Mesenchymal stem cell (in vitro differentiated cells and primary cell): Measurements from ENCODE around the gene FMN1. TPM values are rescaled to one million over a fixed set of nuclear protein-coding genes. Genes with fewer than 3 reads are reported as not detected.
A peak's percentile ranks its signal among the peaks of the same experiment; 100 is the strongest.

ENCODE experiments used
- DNase-seq: peaks from one replicate; pipeline ENCODE4 v3.0.0-alpha.2; 2013
- H2AFZ ChIP-seq: one replicate; pipeline ENCODE4 v1.6.1; 2013; ENCODE audit warnings: low read depth, mild to moderate bottlenecking, control low read depth, inconsistent platforms, low read length, moderate library complexity
- H2AK5ac ChIP-seq: 2 replicates; pipeline ENCODE4 v1.6.1; 2013; ENCODE audit warnings: low read length, moderate library complexity, mild to moderate bottlenecking, inconsistent platforms; ENCODE audit not compliant: severe bottlenecking
- H2BK120ac ChIP-seq: one replicate; pipeline ENCODE4 v1.6.1; 2013; ENCODE audit warnings: low read depth, mild to moderate bottlenecking, inconsistent platforms, low read length, moderate library complexity
- H2BK12ac ChIP-seq, 2 experiments: one replicate each; pipeline ENCODE4 v1.6.1; 2013; ENCODE audit warnings: inconsistent platforms in 2 of 2, low read length in 2 of 2, mild to moderate bottlenecking in 2 of 2, moderate library complexity in 2 of 2, control low read depth in 1 of 2
- H2BK15ac ChIP-seq: one replicate; pipeline ENCODE4 v1.6.1; 2013; ENCODE audit warnings: mild to moderate bottlenecking, low read depth, inconsistent platforms; ENCODE audit not compliant: poor library complexity, severe bottlenecking
- H2BK5ac ChIP-seq: 2 replicates; pipeline ENCODE4 v1.6.1; 2013; ENCODE audit warnings: low read depth, mild to moderate bottlenecking, low read length, control low read depth, inconsistent platforms; ENCODE audit not compliant: poor library complexity, severe bottlenecking
- H3K14ac ChIP-seq, 2 experiments: one replicate each; pipeline ENCODE4 v1.6.1; 2013; ENCODE audit warnings: inconsistent platforms in 2 of 2, low read length in 2 of 2, control low read depth in 1 of 2, mild to moderate bottlenecking in 1 of 2, moderate library complexity in 1 of 2
- H3K18ac ChIP-seq, 2 experiments: one replicate each; pipeline ENCODE4 v1.6.1; 2013; ENCODE audit warnings: inconsistent platforms in 2 of 2, low read length in 2 of 2, control low read depth in 1 of 2, low read depth in 1 of 2, mild to moderate bottlenecking in 1 of 2
- H3K23ac ChIP-seq, 2 experiments: one replicate each; pipeline ENCODE4 v1.6.1; 2013; ENCODE audit warnings: inconsistent platforms in 2 of 2, low read length in 2 of 2, mild to moderate bottlenecking in 2 of 2, moderate library complexity in 2 of 2, control low read depth in 1 of 2
- H3K27ac ChIP-seq: 2 replicates; pipeline ENCODE4 v1.5.1; 2013; ENCODE audit warnings: mild to moderate bottlenecking, moderate library complexity, low read length, control low read depth, inconsistent platforms; ENCODE audit not compliant: poor library complexity, severe bottlenecking
- H3K27me3 ChIP-seq, 2 experiments: 2 replicates each; pipeline versions ENCODE4 v1.6.1 to v1.7.0; 2013; ENCODE audit warnings: low read length in 2 of 2, mild to moderate bottlenecking in 2 of 2, moderate library complexity in 2 of 2, control low read depth in 1 of 2, inconsistent platforms in 1 of 2; ENCODE audit not compliant: control insufficient read depth in 1 of 2, insufficient read depth in 1 of 2
- H3K36me3 ChIP-seq, 2 experiments: 2 replicates each; pipeline versions ENCODE4 v1.6.1 to v1.7.0; 2013; ENCODE audit warnings: low read length in 2 of 2, control low read depth in 1 of 2, inconsistent platforms in 1 of 2, low read depth in 1 of 2, mild to moderate bottlenecking in 1 of 2; ENCODE audit not compliant: insufficient read depth in 2 of 2, control insufficient read depth in 1 of 2
- H3K4ac ChIP-seq, 2 experiments: one replicate each; pipeline ENCODE4 v1.6.1; 2013; ENCODE audit warnings: inconsistent platforms in 2 of 2, low read length in 2 of 2, mild to moderate bottlenecking in 2 of 2, moderate library complexity in 2 of 2, control low read depth in 1 of 2, low read depth in 1 of 2
- H3K4me1 ChIP-seq: 2 replicates; pipeline ENCODE4 v1.6.1; 2013; ENCODE audit warnings: low read depth, low read length, control low read depth; ENCODE audit not compliant: control insufficient read depth, insufficient read depth
- H3K4me2 ChIP-seq: 2 replicates; pipeline ENCODE4 v1.6.1; 2013; ENCODE audit warnings: low read length, mild to moderate bottlenecking, inconsistent platforms; ENCODE audit not compliant: poor library complexity, severe bottlenecking
- H3K4me3 ChIP-seq, 2 experiments: 2 replicates each; pipeline versions ENCODE4 v1.5.1 to v1.7.0; 2013; ENCODE audit warnings: low read length in 2 of 2, mild to moderate bottlenecking in 2 of 2, control low read depth in 1 of 2, low read depth in 1 of 2; ENCODE audit not compliant: insufficient read depth in 1 of 2
- H3K79me1 ChIP-seq: replicated peaks from 2 replicates; pipeline ENCODE4 v1.6.1; 2013; ENCODE audit warnings: mild to moderate bottlenecking, control low read depth, low read length, inconsistent platforms; ENCODE audit not compliant: poor library complexity, severe bottlenecking
- H3K9ac ChIP-seq: 2 replicates; pipeline ENCODE4 v1.7.0; 2013; ENCODE audit warnings: mild to moderate bottlenecking, low read length, moderate library complexity
- H3K9me3 ChIP-seq: 2 replicates; pipeline ENCODE4 v1.7.0; 2013; ENCODE audit warnings: mild to moderate bottlenecking, low read length; ENCODE audit not compliant: control insufficient read depth
- H4K8ac ChIP-seq: one replicate; pipeline ENCODE4 v1.6.1; 2013; ENCODE audit warnings: inconsistent platforms, mild to moderate bottlenecking, low read length, moderate library complexity
- H4K91ac ChIP-seq: one replicate; pipeline ENCODE4 v1.6.1; 2013; ENCODE audit warnings: mild to moderate bottlenecking, low read length, inconsistent platforms
- WGBS: methylation state at CpG from one replicate; pipeline ENCODE4 v1.1.7; 2013; ENCODE audit warnings: mixed read lengths; 5-methylcytosine and 5-hydroxymethylcytosine counted together
- polyA plus RNA-seq, 2 experiments: library from polyadenylated mRNA; stranded (reverse); fragments of 200-250 nt; gene quantifications; one replicate each; pipeline ENCODE4 v1.2.3, GENCODE V29; 2013

The FMN1 gene
- 0.22 TPM for polyA plus RNA-seq (2013, experiment 1 of 2)
- polyA plus RNA-seq (2013, experiment 2 of 2): 0.33 TPM

GRCh38 chr15:33194704-33195670 is at the start of gene FMN1:
FMN1 (minus strand) TSS chr15:33194714; CDS start chr15:33154914, 39,800 bp downstream.
- Histone ChIP-seq H3K23ac (no peak within 1 kb of the TSS), H3K9ac (peak within 1 kb of the TSS; percentile 76), H2BK12ac (no peak within 1 kb of the TSS), H2AFZ (peak within 1 kb of the TSS; percentile 87), H4K91ac (no peak within 1 kb of the TSS), H2AK5ac (no peak within 1 kb of the TSS), H2BK120ac (no peak within 1 kb of the TSS), H3K4me2 (peak within 1 kb of the TSS; percentile 94), H3K4me3 (peak within 1 kb of the TSS; percentile 67 to 89), H3K36me3 (no peaks in the 10 kb centered on the region), H2BK5ac (no peak within 1 kb of the TSS), H3K4ac (no peak within 1 kb of the TSS), H4K8ac (peak within 1 kb of the TSS; percentile 88), H2BK15ac (no peak within 1 kb of the TSS), H3K79me1 (no peaks in the 10 kb centered on the region), H3K4me1 (peaks cover 7% of the 10 kb centered on the region), H3K27me3 (peaks cover 19 to 48% of the 10 kb centered on the region in 2 experiments), H3K27ac (no peak within 1 kb of the TSS), H3K14ac (no peak within 1 kb of the TSS), H3K9me3 (no peaks in the 10 kb centered on the region), H3K18ac (peak within 1 kb of the TSS in 1 of 2 experiments; percentile 37)
- DNase-seq: peak; percentile 93
- 8% methylated on average over 46 of the region's 46 CpGs for WGBS

GRCh38 chr15:33243869-33244268 is 49.4 kb upstream of the FMN1 start:
- Histone ChIP-seq H3K23ac (no peak overlapping the region), H2BK15ac (no peak overlapping the region), H3K27me3 (peaks cover 0 to 11% of the 10 kb centered on the region in 2 experiments), H2BK120ac (no peak overlapping the region), H3K36me3 (no peaks in the 10 kb centered on the region), H3K4me3 (no peak overlapping the region), H2BK12ac (no peak overlapping the region), H3K9ac (no peak overlapping the region), H4K8ac (no peak overlapping the region), H3K9me3 (no peaks in the 10 kb centered on the region), H2BK5ac (no peak overlapping the region), H3K14ac (no peak overlapping the region), H2AK5ac (no peak overlapping the region), H2AFZ (no peak overlapping the region), H3K4me1 (peaks cover 9% of the 10 kb centered on the region), H3K79me1 (no peaks in the 10 kb centered on the region), H4K91ac (no peak overlapping the region), H3K18ac (no peak overlapping the region), H3K27ac (no peak overlapping the region), H3K4me2 (no peak overlapping the region), H3K4ac (no peak overlapping the region)
- 56% methylated on average over 1 of the region's 1 CpG for WGBS
- DNase-seq: peak; percentile 86

- Histone ChIP-seq H2BK120ac (no peak overlapping the region), H3K14ac (no peak overlapping the region), H2BK5ac (no peak overlapping the region), H2BK12ac (no peak overlapping the region), H3K4ac (no peak overlapping the region), H4K91ac (no peak overlapping the region), H3K4me2 (no peak overlapping the region), H4K8ac (no peak overlapping the region), H3K36me3 (no peaks in the 10 kb centered on the region), H3K18ac (no peak overlapping the region), H2AK5ac (no peak overlapping the region), H3K9me3 (no peaks in the 10 kb centered on the region), H2BK15ac (no peak overlapping the region), H3K9ac (peak overlapping the region; percentile 20), H2AFZ (no peak overlapping the region), H3K27ac (no peak overlapping the region), H3K27me3 (peaks cover 0 to 11% of the 10 kb centered on the region in 2 experiments), H3K79me1 (no peaks in the 10 kb centered on the region), H3K4me1 (peaks cover 9% of the 10 kb centered on the region), H3K23ac (no peak overlapping the region), H3K4me3 (no peak overlapping the region)
- WGBS: 90% methylated on average over 2 of the region's 2 CpGs
- DNase-seq: peak; percentile 64
These were observed 48.9 kb upstream of the FMN1 start for GRCh38 chr15:33243393-33243792.

- Histone ChIP-seq H3K4me2 (no peak overlapping the region), H3K9me3 (no peaks in the 10 kb centered on the region), H2AK5ac (peak overlapping the region; percentile 44), H3K14ac (no peak overlapping the region), H2BK5ac (no peak overlapping the region), H3K23ac (no peak overlapping the region), H3K18ac (no peak overlapping the region), H3K4me1 (peaks cover 9% of the 10 kb centered on the region), H3K27me3 (peaks cover 0 to 7% of the 10 kb centered on the region in 2 experiments), H2BK12ac (peak overlapping the region in 1 of 2 experiments; percentile 54), H3K9ac (peak overlapping the region; percentile 51), H2BK120ac (no peak overlapping the region), H4K8ac (no peak overlapping the region), H2BK15ac (no peak overlapping the region), H4K91ac (no peak overlapping the region), H3K27ac (peak overlapping the region; percentile 13), H3K36me3 (no peaks in the 10 kb centered on the region), H3K79me1 (no peaks in the 10 kb centered on the region), H3K4ac (no peak overlapping the region), H2AFZ (no peak overlapping the region), H3K4me3 (no peak overlapping the region)
- WGBS: 86% methylated on average over 3 of the region's 5 CpGs
- DNase-seq: peak; percentile 33
These were observed 48.2 kb upstream of the FMN1 start for GRCh38 chr15:33242669-33243191.
